B cell (primary cell): ENCODE results near the gene PGBD5. TPM values are rescaled to one million over a fixed set of nuclear protein-coding genes. Genes with fewer than 3 reads are reported as not detected.

Source experiments
- ATAC-seq: fragments of 200-7000 bp; cut with Tn5 transposase; one replicate; pipeline ENCODE4 v1.10.0; 2021; ENCODE audit warnings: low read depth, mild to moderate bottlenecking, moderate number of reproducible peaks, moderate library complexity
- CTCF ChIA-PET: fragments of 350-600 bp; sonication (Branson Sonifier 250); formaldehyde crosslinking; loops from one replicate; lab custom pipeline; 2021; ENCODE audit warnings: antibody characterized with exemption, inconsistent platforms; lab: Charles Lee
- POLR2A ChIA-PET: fragments of 350-600 bp; sonication (Branson Sonifier 250); formaldehyde crosslinking; loops from one replicate; lab custom pipeline; 2021; ENCODE audit warnings: antibody characterized with exemption; lab: Charles Lee
- DNase-seq: peaks from one replicate; pipeline ENCODE4 v3.0.0; 2013
- H2AFZ ChIP-seq: 2 replicates; pipeline ENCODE4 v1.6.1; 2012; ENCODE audit warnings: mild to moderate bottlenecking, low read depth, low read length; ENCODE audit not compliant: insufficient read depth, poor library complexity, severe bottlenecking
- H3K27ac ChIP-seq, 2 donors: 1 replicate in 1 of 2; 2 replicates in 1 of 2; pipeline ENCODE4 v1.5.1; 2012 to 2013; ENCODE audit warnings: low read length in 2 of 2, mild to moderate bottlenecking in 2 of 2, moderate library complexity in 1 of 2
- H3K27me3 ChIP-seq, 4 experiments: fragments of 200-600 bp in 1 of 4; sonication (generic) in 1 of 4; replicated peaks in 1 of 4; 1 replicate in 2 of 4; 2 replicates in 2 of 4; pipeline versions ENCODE4 v1.6.1 to v1.7.0; 2013 to 2016; ENCODE audit warnings: low read length in 3 of 4, mild to moderate bottlenecking in 2 of 4, mixed read lengths in 1 of 4, moderate library complexity in 1 of 4; ENCODE audit not compliant: insufficient read depth in 4 of 4, control insufficient read depth in 3 of 4; ENCODE audit errors: control extremely low read depth in 1 of 4
- H3K36me3 ChIP-seq, 2 experiments: replicated peaks in 1 of 2; 1 replicate in 1 of 2; 2 replicates in 1 of 2; pipeline versions ENCODE4 v1.6.1 to v1.7.1; 2013; ENCODE audit warnings: low read length in 1 of 2; ENCODE audit not compliant: insufficient read depth in 2 of 2, control insufficient read depth in 1 of 2; ENCODE audit errors: control extremely low read depth in 1 of 2, extremely low read depth in 1 of 2
- H3K4me1 ChIP-seq, 2 donors: fragments of 200-600 bp in 1 of 2; sonication (generic) in 1 of 2; 1 replicate in 1 of 2; 2 replicates in 1 of 2; pipeline versions ENCODE4 v1.5.1 to v1.6.1; 2013 to 2017; ENCODE audit warnings: low read length in 2 of 2; ENCODE audit not compliant: control insufficient read depth in 2 of 2, insufficient read depth in 2 of 2
- H3K4me2 ChIP-seq: replicated peaks from 2 replicates; pipeline ENCODE3; 2012; ENCODE audit warnings: mild to moderate bottlenecking, low read depth, low read length; ENCODE audit not compliant: poor library complexity, severe bottlenecking
- H3K4me3 ChIP-seq, 5 experiments: fragments of 200-600 bp in 1 of 5; sonication (generic) in 1 of 5; 1 replicate in 3 of 5; 2 replicates in 2 of 5; pipeline versions ENCODE4 v1.5.1 to v1.7.0; 2011 to 2016; ENCODE audit warnings: low read length in 4 of 5, mild to moderate bottlenecking in 4 of 5, low read depth in 2 of 5, control low read depth in 1 of 5, moderate library complexity in 1 of 5; ENCODE audit not compliant: insufficient read depth in 1 of 5; ENCODE audit errors: control extremely low read depth in 1 of 5, extremely low read depth in 1 of 5
- H3K79me2 ChIP-seq: fragments of 200-600 bp; sonication (generic); one replicate; pipeline ENCODE4 v1.6.0; 2016; ENCODE audit warnings: low read length; ENCODE audit not compliant: control insufficient read depth, insufficient read depth
- H3K9ac ChIP-seq: fragments of 200-600 bp; sonication (generic); 2 replicates; pipeline ENCODE4 v1.6.1; 2017; ENCODE audit warnings: mild to moderate bottlenecking, low read length, moderate library complexity
- H3K9me3 ChIP-seq, 3 donors: one replicate each; pipeline versions ENCODE4 v1.6.1 to v1.7.1; 2013; ENCODE audit warnings: low read length in 2 of 3; ENCODE audit not compliant: control insufficient read depth in 2 of 3, insufficient read depth in 1 of 3; ENCODE audit errors: control extremely low read depth in 1 of 3
- H4K20me1 ChIP-seq: 2 replicates; pipeline ENCODE4 v1.6.0; 2012; ENCODE audit warnings: mild to moderate bottlenecking, low read length; ENCODE audit not compliant: insufficient read depth, control insufficient read depth, poor library complexity, severe bottlenecking
- H3K27ac Mint-ChIP-seq: one replicate; pipeline ENCODE4 v1.8.0; 2021; ENCODE audit warnings: mixed read lengths
- H3K27me3 Mint-ChIP-seq: one replicate; pipeline ENCODE4 v1.8.0; 2021; ENCODE audit warnings: mixed read lengths
- H3K4me1 Mint-ChIP-seq: one replicate; pipeline ENCODE4 v1.8.0; 2021; ENCODE audit warnings: mixed read lengths
- H3K4me3 Mint-ChIP-seq: one replicate; pipeline ENCODE4 v1.8.0; 2021; ENCODE audit warnings: mixed read lengths
- H3K9me3 Mint-ChIP-seq: one replicate; pipeline ENCODE4 v1.8.0; 2022; ENCODE audit warnings: mixed read lengths; ENCODE audit not compliant: insufficient read depth
- EZH2 ChIP-seq: IDR thresholded peaks from 2 replicates; pipeline ENCODE4 v1.6.1; 2012; ENCODE audit warnings: borderline replicate concordance, low read depth, mild to moderate bottlenecking, moderate library complexity, low read length; ENCODE audit not compliant: insufficient read depth, poor library complexity, severe bottlenecking
- WGBS: methylation state at CpG from one replicate; pipeline ENCODE4 v1.1.5; 2013; ENCODE audit warnings: missing lambda C conversion rate; ENCODE audit not compliant: insufficient coverage; 5-methylcytosine and 5-hydroxymethylcytosine counted together
- intact Hi-C: fragments of 100-400 bp; cut with micrococcal nuclease; formaldehyde crosslinking; loops from one replicate; pipeline ENCODE4 v1.10.0; 2022
- polyA plus RNA-seq: library from polyadenylated mRNA; depleted of rRNA; stranded (reverse); fragments of >200 nt; gene quantifications from 2 replicates; pipeline ENCODE4 v1.2.3, GENCODE V29; 2012
- total RNA-seq, 2 donors: library from RNA; stranded (reverse); fragments of 120-200 nt in 1 of 2; gene quantifications; 1 replicate in 1 of 2; 2 replicates in 1 of 2; pipeline versions ENCODE4 v1.2.3 to v1.2.4, GENCODE V29; 2013 to 2022
- TF ChIP-seq, protein P1 (sequence below): fragments of 200-600 bp; IDR thresholded peaks from one replicate; pipeline ENCODE4 v1.8.0; 2022; ENCODE audit warnings: antibody characterized with exemption, mild to moderate bottlenecking

The PGBD5 gene
- total and polyA plus RNA-seq, 2 donors (not counting 1 experiment from before 2014, with no cell fraction given), result 0.07 TPM; not detected in 1

DNA sequence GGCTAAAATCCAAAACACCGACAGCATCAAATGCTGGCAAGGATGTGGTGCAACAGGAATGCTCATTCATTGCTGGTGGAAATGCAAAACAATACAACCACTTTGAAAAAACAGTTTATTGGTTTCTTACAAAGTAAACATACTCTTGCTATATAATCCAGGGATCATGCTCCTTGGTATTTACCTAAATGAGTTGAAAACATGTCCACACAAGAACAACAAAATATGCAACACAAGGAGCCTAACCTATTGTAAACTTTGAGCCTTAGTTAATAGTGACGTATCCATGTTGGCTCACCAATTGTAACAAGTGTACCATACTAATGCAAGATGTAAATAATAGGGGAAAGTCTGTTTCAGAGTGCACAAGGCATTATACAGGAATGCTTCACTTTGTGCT is 37.2 kb upstream of the PGBD5 start:
- no peak overlapping the region for H3K4me2 ChIP-seq
- CTCF ChIA-PET, result no interaction called here
- no peak overlapping the region for H2AFZ ChIP-seq
- TF ChIP-seq EZH2, result no peak
- TF ChIP-seq, protein P1, sequence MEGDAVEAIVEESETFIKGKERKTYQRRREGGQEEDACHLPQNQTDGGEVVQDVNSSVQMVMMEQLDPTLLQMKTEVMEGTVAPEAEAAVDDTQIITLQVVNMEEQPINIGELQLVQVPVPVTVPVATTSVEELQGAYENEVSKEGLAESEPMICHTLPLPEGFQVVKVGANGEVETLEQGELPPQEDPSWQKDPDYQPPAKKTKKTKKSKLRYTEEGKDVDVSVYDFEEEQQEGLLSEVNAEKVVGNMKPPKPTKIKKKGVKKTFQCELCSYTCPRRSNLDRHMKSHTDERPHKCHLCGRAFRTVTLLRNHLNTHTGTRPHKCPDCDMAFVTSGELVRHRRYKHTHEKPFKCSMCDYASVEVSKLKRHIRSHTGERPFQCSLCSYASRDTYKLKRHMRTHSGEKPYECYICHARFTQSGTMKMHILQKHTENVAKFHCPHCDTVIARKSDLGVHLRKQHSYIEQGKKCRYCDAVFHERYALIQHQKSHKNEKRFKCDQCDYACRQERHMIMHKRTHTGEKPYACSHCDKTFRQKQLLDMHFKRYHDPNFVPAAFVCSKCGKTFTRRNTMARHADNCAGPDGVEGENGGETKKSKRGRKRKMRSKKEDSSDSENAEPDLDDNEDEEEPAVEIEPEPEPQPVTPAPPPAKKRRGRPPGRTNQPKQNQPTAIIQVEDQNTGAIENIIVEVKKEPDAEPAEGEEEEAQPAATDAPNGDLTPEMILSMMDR, result no peak
- no peaks in the 10 kb centered on the region for H3K36me3 ChIP-seq
- Mint-ChIP-seq H3K9me3 (no peaks in the 10 kb centered on the region), H3K4me3 (no peak overlapping the region), H3K4me1 (peaks cover 6% of the 10 kb centered on the region), H3K27ac (no peak overlapping the region), H3K27me3 (peaks cover 18% of the 10 kb centered on the region)
- ATAC-seq (no peak), DNase-seq (no peak)
- no peak overlapping the region for H3K4me3 ChIP-seq
- H3K4me1 ChIP-seq, result peaks cover 0 to 2% of the 10 kb centered on the region in 2 donors
- no peaks in the 10 kb centered on the region for H3K79me2 ChIP-seq
- no peak overlapping the region for H3K9ac ChIP-seq
- H3K27ac ChIP-seq, result no peak overlapping the region
- POLR2A ChIA-PET, result no interaction called here
- WGBS, result no CpG with 5 or more reads among the region's 2 CpGs
- no peaks in the 10 kb centered on the region for H3K9me3 ChIP-seq
- no peaks in the 10 kb centered on the region for H3K27me3 ChIP-seq
- intact Hi-C loops, result no loop called here
- H4K20me1 ChIP-seq, result no peaks in the 10 kb centered on the region

DNA sequence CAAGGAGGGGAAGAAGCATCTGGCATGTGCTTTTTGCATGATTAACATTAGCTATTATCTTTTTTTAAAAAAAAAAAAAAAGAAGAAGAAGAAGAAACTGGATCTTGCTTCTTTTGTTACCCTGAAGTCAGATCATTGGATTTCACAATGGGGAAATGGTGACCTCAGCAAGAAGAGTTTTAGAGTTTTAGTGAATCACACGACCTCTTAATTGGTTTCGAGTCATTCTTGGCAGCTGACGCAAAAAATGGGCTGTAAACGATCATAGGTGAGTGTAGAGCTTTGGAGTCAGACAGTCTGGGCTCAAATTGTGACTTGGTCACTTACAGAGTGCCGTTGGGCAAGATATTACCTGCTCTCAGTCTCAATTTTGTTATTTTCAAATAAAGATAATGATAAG is 33.3 kb upstream of the PGBD5 start:
- Histone ChIP-seq H3K27me3 (peaks cover 0 to 5% (median 0%) of the 10 kb centered on the region in 4 experiments), H2AFZ (no peak overlapping the region), H3K4me1 (peaks cover 0 to 5% of the 10 kb centered on the region in 2 donors), H3K79me2 (no peaks in the 10 kb centered on the region), H3K9me3 (no peaks in the 10 kb centered on the region), H3K9ac (no peak overlapping the region), H3K27ac (no peak overlapping the region), H3K4me3 (no peak overlapping the region), H3K4me2 (no peak overlapping the region), H4K20me1 (no peaks in the 10 kb centered on the region), H3K36me3 (no peaks in the 10 kb centered on the region)
- Mint-ChIP-seq H3K27ac (no peak overlapping the region), H3K4me3 (no peak overlapping the region), H3K4me1 (peaks cover 7% of the 10 kb centered on the region), H3K9me3 (no peaks in the 10 kb centered on the region), H3K27me3 (peaks cover 31% of the 10 kb centered on the region)
- ATAC-seq (no peak), DNase-seq (no peak)
- TF ChIP-seq EZH2, result no peak
- TF ChIP-seq, protein P1, result no peak
- WGBS, result no CpG with 5 or more reads among the region's 5 CpGs
- POLR2A ChIA-PET, result no interaction called here
- CTCF ChIA-PET, result no interaction called here
- intact Hi-C loops, result no loop called here
